HG03103 (cell line): ENCODE results near the gene PTPRM.

Experiments used
- ATAC-seq: cut with Tn5 transposase; IDR thresholded peaks from one replicate; pipeline ENCODE4 v1.9.1; 2021; ENCODE audit warnings: low read depth; ENCODE audit not compliant: unreplicated experiment

Gene PTPRM

GRCh38 chr18:7566567-7567473 lies at the start of gene PTPRM:
TSS of gene PTPRM (plus strand) at chr18:7567316. CDS start at chr18:7567819, 503 bp downstream.
- ATAC-seq: peak; percentile 87

GRCh38 chr18:7517852-7518251 lies 49.3 kb upstream of the PTPRM start:
- ATAC-seq: no peak

GRCh38 chr18:7520200-7520785 lies 46.8 kb upstream of the PTPRM start:
- ATAC-seq: no peak

GRCh38 chr18:7521226-7521856 lies 45.8 kb upstream of the PTPRM start:
- no peak for ATAC-seq

- ATAC-seq: no peak
These were observed 43.3 kb upstream of the PTPRM start for GRCh38 chr18:7523772-7524171.

- ATAC-seq: no peak
These were observed 42.3 kb upstream of the PTPRM start for GRCh38 chr18:7524786-7525185.

- no peak for ATAC-seq
These were observed 34.2 kb upstream of the PTPRM start for GRCh38 chr18:7532942-7533341.

GRCh38 chr18:7535436-7536205 lies 31.5 kb upstream of the PTPRM start:
- ATAC-seq: no peak

GRCh38 chr18:7537145-7537544 lies 30.0 kb upstream of the PTPRM start:
- no peak for ATAC-seq

- ATAC-seq: no peak
These were observed 25.3 kb upstream of the PTPRM start for GRCh38 chr18:7541835-7542234.

GRCh38 chr18:7544686-7545085 lies 22.4 kb upstream of the PTPRM start:
- ATAC-seq: no peak

GRCh38 chr18:7545734-7546133 lies 21.4 kb upstream of the PTPRM start:
- no peak for ATAC-seq

- no peak for ATAC-seq
These were observed 18.9 kb upstream of the PTPRM start for GRCh38 chr18:7548221-7548620.

GRCh38 chr18:7548721-7549120 lies 18.4 kb upstream of the PTPRM start:
- no peak for ATAC-seq

- ATAC-seq: no peak
These were observed 9.1 kb upstream of the PTPRM start for GRCh38 chr18:7557973-7558372.

GRCh38 chr18:7558769-7559168 lies 8.3 kb upstream of the PTPRM start:
- ATAC-seq: no peak

GRCh38 chr18:7559709-7560319 lies 7.3 kb upstream of the PTPRM start:
- ATAC-seq: no peak

GRCh38 chr18:7561909-7562460 lies 5.1 kb upstream of the PTPRM start:
- no peak for ATAC-seq

- ATAC-seq: no peak
These were observed 4.6 kb upstream of the PTPRM start for GRCh38 chr18:7562491-7562890.

- ATAC-seq: no peak
These were observed 1.4 kb upstream of the PTPRM start for GRCh38 chr18:7565677-7566076.
